Metanephros (tissue), 1 donor: Measurements from ENCODE around the gene NR2E1. TPM values are rescaled to one million over a fixed set of nuclear protein-coding genes. Genes with fewer than 3 reads are reported as not detected.

ENCODE experiments used
- total RNA-seq: library from RNA; depleted of rRNA; stranded (reverse); fragments of >200 nt; gene quantifications from one replicate; pipeline ENCODE4 v1.2.3, GENCODE V29; 2014

NR2E1 gene
- not detected for total RNA-seq

GRCh38 chr6:108165714-108166663, at the start of gene NR2E1:
Gene NR2E1 (plus strand): TSS chr6:108166022. CDS start chr6:108166766, 744 bp downstream.

Other genes starting within 250 kb of the NR2E1 start
- gene SEC63, start 207.8 kb upstream of the NR2E1 start, total RNA-seq = 43.7 TPM
- gene OSTM1, start 91.3 kb upstream of the NR2E1 start, total RNA-seq = 23.8 TPM
- gene SNX3, start 95.0 kb downstream of the NR2E1 start, total RNA-seq = 168 TPM
- 8.4 TPM for gene AFG1L, start 129.0 kb downstream of the NR2E1 start, total RNA-seq